Stimulated activated CD8-positive, alpha-beta memory T cell treated with anti-CD3 and anti-CD28 coated beads, Interleukin-4, amount 100 ng/mL, for 24 hours (primary cell): ENCODE results near the gene NDUFA6.
A peak's percentile ranks its signal among the peaks of the same experiment; 100 is the strongest.

ENCODE experiments used
- DNase-seq: peaks from one replicate; pipeline ENCODE4 v3.0.0-alpha.2; 2020; ENCODE audit warnings: low read depth

The NDUFA6 gene

DNA sequence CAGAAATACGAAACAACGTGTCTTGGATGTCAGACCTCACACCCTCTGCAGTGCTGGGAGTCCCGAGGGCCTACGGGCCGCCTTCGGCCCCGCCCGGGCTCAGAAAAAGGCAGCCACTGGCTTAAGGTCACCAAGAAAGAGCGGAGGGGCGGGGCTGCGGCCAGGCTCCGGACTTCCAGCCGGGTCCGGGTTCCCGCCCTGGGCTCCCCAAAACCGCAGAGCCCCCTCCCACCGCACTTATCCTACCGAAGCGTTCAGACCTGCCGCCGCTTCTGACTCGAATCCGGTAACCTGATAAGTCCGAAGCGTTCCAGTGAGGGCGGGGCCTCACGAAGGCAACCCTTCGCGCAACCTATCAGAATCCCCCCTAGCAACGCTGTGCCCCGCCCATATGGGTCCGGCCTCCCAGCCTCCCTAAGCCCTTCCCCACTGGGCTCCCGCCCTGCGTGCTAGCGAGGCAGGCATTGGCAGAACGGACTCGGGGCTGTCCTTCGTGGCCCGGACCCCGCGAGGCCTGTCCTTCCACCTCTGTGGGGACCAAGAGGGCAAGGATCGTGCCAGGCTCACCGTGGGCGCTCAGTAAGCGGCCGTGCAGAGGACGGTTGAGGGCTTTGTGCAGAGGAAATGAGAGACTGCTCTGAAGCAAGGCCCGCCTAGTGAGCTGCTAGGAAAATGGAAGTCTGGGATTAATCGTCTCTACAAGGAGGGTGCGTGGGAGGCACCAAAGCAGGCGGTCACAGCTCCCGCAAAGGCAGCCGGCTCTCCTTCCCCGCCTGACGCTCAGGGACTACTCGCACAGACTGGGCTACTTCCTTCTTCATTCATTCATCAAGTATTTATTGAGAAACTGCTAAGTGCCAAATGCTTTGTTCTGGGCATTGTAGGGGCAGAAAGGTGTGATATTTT, 19.8 kb downstream of the NDUFA6 start, which contains the start of gene NAGA:
TSS of gene NAGA (minus strand) at position 296 of the 906 bp plus-strand sequence. CDS start 515 bp downstream, outside the sequence.
- DNase-seq, result peak; percentile 82

DNA sequence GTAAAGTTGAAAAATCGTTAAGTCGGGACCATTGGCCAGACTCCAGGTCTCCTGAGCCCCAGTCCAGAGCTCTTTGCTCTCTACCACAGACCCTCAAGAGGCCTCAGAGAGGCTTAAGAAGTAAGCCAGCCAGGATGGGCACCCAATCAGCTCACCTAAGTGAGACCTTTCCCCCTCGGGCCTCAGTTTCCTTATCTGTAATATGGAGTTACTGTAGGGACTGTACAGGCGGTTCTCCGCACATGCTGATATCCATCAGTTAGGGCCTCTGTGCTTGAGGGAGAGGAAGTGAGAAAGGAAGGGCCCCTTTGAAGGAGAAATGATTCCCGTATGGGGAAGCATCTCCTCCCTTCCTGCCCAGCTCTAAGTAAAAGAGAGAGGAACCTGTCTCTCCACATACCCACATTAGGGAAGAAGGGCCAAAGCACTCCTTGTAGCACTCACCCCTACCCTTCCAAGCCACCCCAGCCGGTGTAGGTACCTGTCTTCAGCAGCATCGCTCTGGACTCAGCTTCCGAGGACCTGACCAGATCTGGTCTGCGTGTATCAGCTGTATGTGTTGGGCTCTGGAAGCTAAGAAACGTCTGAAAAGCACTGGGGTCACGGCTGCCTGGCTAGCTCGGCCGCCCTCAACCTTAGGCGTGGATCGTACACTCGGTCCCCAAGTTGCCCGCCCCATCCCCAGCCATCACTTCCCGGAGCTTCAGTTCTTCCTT, 20.6 kb downstream of the NDUFA6 start:
- DNase-seq, result no peak

DNA sequence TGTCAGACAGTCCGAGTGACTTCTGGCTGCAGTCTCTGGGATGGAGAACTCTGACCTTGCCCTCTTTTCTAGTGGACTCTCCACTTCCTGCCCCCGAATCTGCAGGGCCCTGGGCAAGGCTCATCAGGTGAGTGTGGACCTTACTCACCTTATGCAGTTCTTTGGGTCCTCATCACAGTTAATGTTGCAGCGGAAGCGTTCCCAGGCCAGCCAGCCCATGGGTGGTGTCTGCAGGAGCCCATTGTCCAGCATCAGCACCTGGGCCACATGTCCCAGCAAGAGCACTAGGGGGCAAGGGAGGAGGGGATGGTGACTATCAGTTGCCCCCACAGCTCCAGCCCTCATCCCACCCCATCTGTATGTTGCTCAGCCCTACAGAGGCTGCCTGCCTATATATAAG, 22.3 kb downstream of the NDUFA6 start:
- DNase-seq, result no peak

DNA sequence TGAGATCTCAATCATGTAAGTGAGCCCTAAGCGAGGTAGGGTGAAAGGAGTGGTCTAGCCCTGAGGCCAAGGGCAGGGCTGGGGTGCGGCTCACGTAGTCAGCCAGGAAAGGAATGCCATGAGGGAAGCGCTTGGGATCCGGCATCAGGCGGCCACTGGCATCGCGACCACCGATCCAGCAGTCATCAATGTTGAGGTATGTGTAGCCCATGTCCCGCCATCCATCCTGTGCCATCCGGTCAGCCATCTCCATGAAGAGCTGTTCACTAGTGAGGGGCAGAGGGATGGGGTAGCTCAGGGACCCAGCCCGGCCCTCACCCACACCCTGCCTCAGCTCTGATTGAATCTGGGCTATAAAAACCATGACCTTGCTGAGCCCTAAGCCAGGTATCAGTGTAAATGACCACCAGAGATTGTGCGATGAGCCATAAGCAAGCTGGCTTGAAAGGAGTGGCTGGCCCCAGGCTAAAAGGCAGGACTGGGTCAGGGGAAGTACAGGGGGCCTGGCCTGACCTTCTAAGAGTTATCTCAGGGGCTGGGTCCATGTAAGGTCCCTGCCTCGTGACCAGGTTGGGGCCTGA, 22.8 kb downstream of the NDUFA6 start:
- no peak for DNase-seq

DNA sequence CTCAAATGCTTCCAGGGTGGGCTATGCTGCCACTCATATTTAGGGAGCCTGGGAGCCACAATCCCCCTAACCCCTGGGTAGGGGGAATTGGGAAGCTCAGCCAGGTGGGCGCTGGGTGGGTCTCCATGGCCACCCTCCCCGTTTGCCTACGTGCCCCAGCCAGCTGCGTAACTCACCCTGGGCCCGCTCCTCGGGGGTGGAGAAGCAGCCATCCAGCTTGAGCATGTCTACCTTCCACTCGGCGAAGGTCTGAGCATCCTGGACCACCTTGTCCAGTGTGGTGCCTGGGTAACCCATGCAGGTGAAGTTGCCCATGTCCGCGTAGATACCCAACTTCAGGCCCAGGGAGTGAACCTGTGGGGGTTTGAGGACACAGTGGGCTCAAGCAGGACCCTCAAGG, 23.6 kb downstream of the NDUFA6 start:
- DNase-seq, result no peak

DNA sequence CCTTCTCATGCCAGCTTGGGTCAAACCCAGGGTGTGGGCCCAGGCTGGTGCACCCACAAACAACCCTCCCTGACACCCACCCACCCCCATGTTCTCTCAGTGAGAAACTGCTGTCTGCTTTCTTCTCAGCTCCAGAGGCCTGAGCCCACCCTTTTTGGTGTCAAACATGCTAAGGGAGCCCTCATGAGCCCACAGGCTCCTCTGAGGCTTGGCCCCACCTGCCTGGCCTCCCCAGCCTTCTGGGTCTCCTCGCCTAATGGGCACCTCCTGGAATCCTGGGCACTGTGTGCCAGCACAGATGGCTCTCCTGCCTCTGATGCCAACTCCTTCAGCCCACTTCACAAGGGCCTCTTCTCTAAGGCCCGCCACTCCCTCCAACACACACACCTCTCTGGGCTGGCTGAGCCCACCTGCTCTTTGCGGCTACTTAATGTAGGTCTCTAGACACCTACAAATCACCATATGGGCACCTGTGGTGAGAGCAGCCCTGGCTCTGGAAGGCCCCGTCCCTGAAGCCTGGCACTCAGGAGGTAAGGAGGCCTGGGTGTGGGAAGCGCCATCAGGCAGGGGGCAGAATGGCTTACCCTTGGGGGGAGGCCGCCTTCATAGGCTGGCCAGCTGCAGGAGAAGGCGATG, 24.3 kb downstream of the NDUFA6 start:
- no peak for DNase-seq

DNA sequence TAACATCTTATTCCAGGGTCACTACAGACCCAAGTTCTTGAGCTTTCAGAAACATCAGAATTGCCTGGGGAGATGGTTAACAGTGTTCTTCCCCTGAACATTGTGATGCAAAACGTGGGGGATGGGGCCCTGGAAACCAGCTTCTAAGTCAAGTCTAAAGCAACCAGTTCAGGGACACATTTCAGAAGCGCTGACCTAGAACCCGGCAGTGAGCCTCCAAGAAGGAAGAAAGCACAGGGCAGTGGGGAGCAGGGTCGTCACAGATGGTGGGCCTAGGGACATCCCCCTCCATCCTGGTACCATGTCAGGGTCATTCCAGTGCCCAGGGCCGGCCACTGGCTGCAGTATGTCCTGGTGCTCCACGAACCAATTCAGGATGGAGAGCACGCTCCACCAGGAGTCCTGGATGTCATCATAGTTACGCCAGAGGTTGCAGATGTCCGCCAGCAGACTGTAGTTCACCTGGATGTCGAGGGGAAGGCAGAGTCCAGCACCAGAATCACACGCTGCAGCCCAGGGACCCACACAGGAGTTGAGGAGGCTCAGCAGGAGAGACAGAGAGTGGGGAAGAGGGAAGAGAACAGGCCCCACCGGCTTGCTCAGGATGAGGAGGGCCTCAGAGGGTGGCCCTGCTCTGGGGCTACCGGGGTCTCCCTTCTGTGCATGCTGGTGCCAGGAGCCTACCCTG, 25.0 kb downstream of the NDUFA6 start:
- no peak for DNase-seq

DNA sequence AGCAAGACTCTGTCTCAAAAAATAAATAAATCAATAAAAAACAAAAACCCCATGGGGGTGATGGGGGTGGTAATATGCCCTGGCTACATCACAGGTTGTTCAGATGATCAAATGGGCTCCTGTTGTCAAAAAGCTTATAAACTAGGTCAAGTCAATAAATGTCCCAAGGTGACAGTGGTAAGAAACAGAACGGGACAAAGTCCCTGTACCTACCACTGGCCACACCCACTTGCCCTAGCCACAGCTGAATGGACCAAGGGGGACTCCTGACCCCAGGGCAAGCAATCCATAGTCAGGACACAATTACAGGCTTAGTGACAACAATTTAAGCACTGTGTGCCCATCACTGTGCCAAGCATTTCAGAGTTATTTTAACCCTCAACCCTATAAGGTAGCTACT, 25.9 kb downstream of the NDUFA6 start:
- no peak for DNase-seq

DNA sequence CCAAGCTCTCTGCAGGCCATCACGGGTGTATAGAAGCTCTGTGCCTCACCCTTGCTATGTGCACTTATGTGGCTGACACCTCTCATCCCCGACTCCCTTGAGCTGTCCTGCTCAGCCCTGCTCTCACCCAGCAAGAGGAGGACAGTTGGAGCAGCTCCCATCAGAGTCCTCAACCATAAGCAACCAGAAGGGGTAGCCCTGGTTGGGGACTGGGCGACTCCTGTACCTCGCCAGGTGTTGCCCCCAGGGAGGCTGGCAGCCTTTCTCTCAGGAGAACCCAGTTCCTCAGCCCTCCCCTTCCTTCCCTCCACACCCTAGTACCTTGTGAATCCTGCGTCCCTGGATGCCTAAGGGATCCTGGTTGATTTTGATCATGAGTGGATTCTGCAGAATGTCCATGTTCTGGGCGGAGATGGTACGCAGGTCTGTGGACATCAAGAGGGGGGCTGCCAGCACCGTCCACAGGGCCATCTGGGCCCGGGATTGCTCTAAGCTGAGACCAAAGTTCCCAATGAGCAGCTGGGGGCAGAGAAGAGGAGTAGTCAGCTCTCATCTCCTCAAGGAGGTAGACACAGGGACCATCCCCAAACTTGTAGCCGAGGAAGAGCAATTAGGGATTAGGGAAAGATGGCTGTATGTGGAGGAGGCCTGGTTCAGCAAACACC, 27.9 kb downstream of the NDUFA6 start:
- DNase-seq, result no peak

DNA sequence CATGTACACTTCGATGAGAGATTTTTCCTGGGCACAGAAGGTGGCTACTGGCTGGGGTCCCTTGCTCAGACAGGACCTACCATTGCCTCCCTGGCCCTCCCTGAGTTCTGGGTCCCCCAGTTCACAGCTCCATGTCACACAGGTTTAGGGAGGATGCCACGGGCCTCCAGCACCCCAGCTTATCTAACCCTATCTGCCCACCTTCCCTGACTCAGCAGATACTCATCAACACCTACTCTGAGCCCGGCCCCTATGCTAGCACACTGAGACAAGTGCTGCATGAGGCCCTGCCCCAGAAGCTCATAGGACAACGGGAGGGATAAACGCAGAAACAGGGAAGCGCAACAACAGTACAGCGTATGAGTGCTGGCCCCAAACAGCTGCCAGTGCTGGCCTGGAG, 29.5 kb downstream of the NDUFA6 start:
- no peak for DNase-seq

DNA sequence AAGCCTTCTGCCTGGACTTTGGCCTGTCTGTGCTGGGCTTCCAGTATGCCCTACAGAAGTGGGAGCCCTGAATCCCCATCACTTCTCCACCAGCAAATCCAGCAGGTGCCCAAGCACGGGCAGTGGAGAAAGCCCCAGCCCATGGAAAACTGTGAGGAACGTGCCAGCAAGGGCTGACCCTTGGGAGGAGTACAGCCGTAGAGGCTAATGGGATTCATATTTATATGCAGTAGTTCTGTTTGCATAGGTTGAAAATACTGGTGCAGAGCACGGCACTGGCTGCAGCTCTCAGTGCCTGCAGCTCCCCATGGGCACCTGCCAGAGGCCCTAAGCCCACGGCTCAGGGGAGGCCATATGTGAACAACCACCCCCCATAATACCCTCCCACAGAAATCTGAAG, 30.1 kb downstream of the NDUFA6 start:
- no peak for DNase-seq

DNA sequence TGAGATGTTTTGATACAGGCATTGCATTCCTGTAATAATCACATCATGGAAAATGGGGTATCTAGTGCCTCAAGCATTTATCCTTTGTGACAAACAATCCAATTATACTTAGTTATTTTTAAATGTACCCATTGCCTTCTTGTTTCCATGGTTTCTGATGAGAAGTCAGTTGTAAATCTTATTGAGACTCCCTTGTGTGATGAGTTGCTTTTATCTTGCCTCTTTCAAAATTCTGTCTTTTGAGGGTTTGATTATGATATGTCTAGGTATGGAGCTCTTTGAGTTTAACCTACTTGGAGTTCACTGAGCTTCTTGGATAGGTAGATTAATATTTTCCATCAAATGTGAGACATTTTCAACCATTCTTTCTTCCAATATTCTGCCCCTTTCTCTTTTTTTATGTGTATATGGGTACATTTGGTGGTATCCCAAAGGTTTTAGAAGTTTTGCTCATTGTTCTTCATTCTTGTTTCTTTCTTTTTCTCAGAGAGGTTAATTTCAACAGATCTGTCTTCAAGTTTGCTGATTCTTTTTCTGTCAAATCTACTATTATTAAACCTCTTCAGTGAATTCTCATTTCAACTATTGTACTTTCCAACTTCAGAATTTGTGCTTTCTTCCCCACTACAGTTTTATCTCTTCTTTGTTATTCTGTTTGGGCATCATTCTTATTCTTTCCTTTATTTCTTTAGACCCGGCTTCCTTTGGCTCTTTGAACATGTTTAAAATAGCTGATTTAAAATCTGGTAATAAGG, 33.6 kb downstream of the NDUFA6 start:
- no peak for DNase-seq

DNA sequence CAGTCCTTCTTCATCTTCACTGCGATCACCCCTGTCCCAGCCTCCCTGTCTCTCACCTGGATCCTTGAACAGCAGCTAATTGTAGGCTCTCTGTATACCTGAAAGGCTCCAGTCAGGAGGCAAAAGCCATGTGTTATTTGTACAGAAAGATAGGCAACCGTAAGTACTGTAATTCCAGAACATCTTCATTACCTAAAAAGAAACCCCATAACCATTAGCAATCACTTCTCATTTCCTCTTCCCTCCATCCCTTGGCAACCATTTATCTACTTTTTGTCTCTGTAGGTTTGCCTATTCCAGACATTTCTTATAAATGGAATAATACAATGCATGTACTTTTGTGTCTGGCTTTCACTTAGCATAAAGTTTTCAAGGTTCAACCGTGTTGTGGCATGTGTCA, 37.8 kb downstream of the NDUFA6 start:
- DNase-seq, result no peak

DNA sequence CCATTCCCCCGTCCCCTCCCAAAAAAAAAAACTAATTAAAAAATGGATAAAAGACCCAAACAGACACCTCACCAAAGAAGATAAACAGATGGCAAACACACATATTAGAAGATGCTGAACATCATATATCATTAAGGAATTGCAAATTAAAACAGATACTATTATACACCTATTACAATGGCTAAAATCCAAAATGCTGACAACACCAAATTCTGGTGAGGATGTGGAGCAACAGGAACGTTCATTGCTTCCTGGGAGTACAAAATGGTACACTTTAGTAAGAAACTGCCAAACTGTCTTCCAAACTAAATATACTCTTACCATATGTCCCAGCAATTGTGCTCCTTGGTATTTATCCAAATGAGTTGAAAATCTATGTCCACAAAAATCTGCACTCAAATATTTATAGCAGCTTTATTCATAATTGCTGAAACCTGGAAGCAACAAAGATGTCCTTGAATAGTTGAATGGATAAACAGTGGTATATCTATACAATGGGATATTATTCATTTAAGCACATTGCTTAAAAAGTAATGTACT, 39.9 kb downstream of the NDUFA6 start:
- DNase-seq, result no peak

DNA sequence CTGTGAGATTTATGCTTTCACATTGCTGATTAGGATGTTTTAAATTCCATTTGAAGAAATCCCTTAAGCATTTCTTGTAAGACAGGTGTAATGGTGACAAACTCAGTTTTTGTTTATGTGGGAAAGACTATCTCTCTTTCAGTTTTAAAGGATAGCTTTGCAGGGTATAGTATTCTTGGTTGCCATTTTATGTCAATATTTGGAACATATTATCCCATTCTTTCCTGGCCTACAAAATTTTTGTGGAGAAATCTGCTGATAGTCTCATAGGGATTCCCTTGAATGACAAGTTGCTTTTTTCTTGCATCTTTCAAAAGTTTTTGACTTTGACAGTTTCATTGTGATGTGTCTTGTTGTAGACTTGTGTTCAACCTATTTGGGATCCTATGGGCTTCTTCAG, 48.8 kb downstream of the NDUFA6 start:
- no peak for DNase-seq

DNA sequence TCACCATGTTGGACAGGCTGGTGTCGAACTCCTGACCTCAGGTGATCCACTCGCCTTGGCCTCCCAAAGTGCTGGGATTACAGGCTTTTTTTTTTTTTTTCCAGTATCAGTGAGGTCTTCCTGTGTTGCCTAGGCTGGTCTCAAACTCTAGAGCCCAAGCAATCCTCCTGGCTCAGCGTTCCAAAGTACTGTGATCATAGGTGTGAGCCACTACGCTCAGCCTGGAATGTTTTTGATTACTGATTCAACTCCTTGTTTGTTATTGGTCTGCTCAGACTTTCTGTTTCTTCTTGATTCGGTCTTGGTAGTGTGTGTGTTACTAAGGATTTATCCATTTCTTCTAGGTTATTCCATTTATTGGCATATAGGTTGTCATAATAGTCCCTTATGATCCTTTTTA, 51.3 kb downstream of the NDUFA6 start:
- no peak for DNase-seq
